Kidney (tissue), 14 donors: Measurements from ENCODE around the gene PEX11A. TPM values are rescaled to one million over a fixed set of nuclear protein-coding genes. Genes with fewer than 3 reads are reported as not detected.

ENCODE experiments used
- DNase-seq, 5 donors: peaks; one replicate each; pipeline ENCODE4 v3.0.0-alpha.2; 2013 to 2020
- FAIRE-seq: peaks from 2 replicates; lab custom pipeline; 2012; peaks lifted over from hg19 to GRCh38; lab: Jason Lieb, UNC
- H3K27ac ChIP-seq, 2 donors: one replicate each; pipeline ENCODE4 v1.7.0; 2013; ENCODE audit warnings: low read depth in 2 of 2, low read length in 2 of 2, inconsistent platforms in 1 of 2
- H3K27me3 ChIP-seq: one replicate; pipeline ENCODE4 v1.7.1; 2013; ENCODE audit warnings: low read length, inconsistent platforms; ENCODE audit not compliant: control insufficient read depth, insufficient read depth
- H3K36me3 ChIP-seq, 3 donors: one replicate each; pipeline versions ENCODE4 v1.7.0 to v1.7.1; 2013; ENCODE audit warnings: low read length in 3 of 3, control low read depth in 1 of 3, inconsistent platforms in 1 of 3; ENCODE audit not compliant: insufficient read depth in 3 of 3, control insufficient read depth in 2 of 3
- H3K4me1 ChIP-seq, 3 donors: one replicate each; pipeline versions ENCODE4 v1.7.0 to v1.7.1; 2013; ENCODE audit warnings: low read length in 3 of 3, inconsistent platforms in 1 of 3, low read depth in 1 of 3; ENCODE audit not compliant: control insufficient read depth in 2 of 3, insufficient read depth in 2 of 3
- H3K4me3 ChIP-seq, 3 donors: one replicate each; pipeline versions ENCODE4 v1.7.0 to v1.8.1; 2013; ENCODE audit warnings: low read length in 3 of 3, control low read depth in 1 of 3, inconsistent platforms in 1 of 3
- H3K9ac ChIP-seq, 3 donors: one replicate each; pipeline versions ENCODE4 v1.7.0 to v1.7.1; 2013; ENCODE audit warnings: low read length in 3 of 3, control low read depth in 1 of 3, inconsistent platforms in 1 of 3
- H3K9me3 ChIP-seq, 3 donors: one replicate each; pipeline versions ENCODE4 v1.7.0 to v1.7.1; 2013; ENCODE audit warnings: low read length in 3 of 3, control low read depth in 1 of 3, inconsistent platforms in 1 of 3; ENCODE audit not compliant: control insufficient read depth in 2 of 3, insufficient read depth in 1 of 3
- CTCF ChIP-seq: IDR thresholded peaks from 3 replicates; pipeline ENCODE4 v1.5.1; 2012; ENCODE audit warnings: mild to moderate bottlenecking, moderate library complexity, borderline replicate concordance; ENCODE audit not compliant: insufficient read depth; ENCODE audit errors: extremely low read depth
- intact Hi-C: fragments of 100-400 bp; cut with DNase I; formaldehyde crosslinking; loops from one replicate; pipeline ENCODE4 v1.11.1; 2022
- polyA plus RNA-seq: library from polyadenylated mRNA; stranded (reverse); fragments of 350-450 nt; fragmentation: Illumina TruSeq; extraction: RNeasy Lipid Tissue Mini Kit (QIAGEN cat#74804); gene quantifications from one replicate; pipeline ENCODE4 v1.2.3, GENCODE V29; 2014; ENCODE audit warnings: low read depth, low replicate concordance; ENCODE audit not compliant: insufficient read depth
- total RNA-seq: library from RNA; stranded (reverse); fragmentation: NEBNext Ultra II Directional; extraction: Animal tissue kit (Norgen Biotek cat#: 25700); gene quantifications from one replicate; pipeline ENCODE4 v1.2.1, GENCODE V29; 2021
- donor health status: control.
- donor health status: control.
- donor health status: control.
- donor health status: control.
- donor health status: control.
- donor health status: DM: yes; HTN: yes; CAD: no.
- donor health status: Normal renal cell carcinoma (clear cell type).

PEX11A gene
- total and polyA plus RNA-seq, 2 donors from 2014 or later = 7.7 to 13.7 TPM

DNA sequence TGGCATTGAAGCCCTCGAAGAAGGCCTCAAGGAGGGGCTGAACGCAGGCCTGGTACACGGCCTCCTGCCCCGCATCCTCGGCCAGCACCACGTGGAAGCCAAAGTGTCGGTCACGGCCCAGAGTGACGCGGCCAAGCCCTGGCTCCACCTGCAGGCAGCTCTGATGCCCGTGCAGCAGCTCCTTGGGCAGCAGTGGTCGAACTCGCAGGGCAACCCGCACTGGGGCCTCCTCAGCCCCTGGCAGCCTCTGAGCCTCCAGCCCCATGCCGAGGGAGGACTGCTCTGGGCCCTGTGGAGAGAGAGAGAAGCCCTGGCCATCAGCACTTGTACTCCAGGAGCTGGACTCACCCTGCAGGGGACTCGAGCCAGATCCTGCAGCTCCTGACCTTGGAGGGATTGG lies 37.9 kb downstream of the PEX11A start:
- H3K27ac ChIP-seq = no peak overlapping the region
- H3K36me3 ChIP-seq = no peaks in the 10 kb centered on the region
- no peak overlapping the region for H3K4me3 ChIP-seq
- no peak for FAIRE-seq
- no peaks in the 10 kb centered on the region for H3K9me3 ChIP-seq
- no peaks in the 10 kb centered on the region for H3K27me3 ChIP-seq
- H3K4me1 ChIP-seq = no peaks in the 10 kb centered on the region
- no peak for DNase-seq
- intact Hi-C loops = no loop called here
- H3K9ac ChIP-seq = no peak overlapping the region
- TF ChIP-seq CTCF = no peak

- no peak for FAIRE-seq
- Histone ChIP-seq H3K4me3 (no peak overlapping the region), H3K9me3 (no peaks in the 10 kb centered on the region), H3K27me3 (no peaks in the 10 kb centered on the region), H3K4me1 (peaks cover 0 to 2% (median 0%) of the 10 kb centered on the region in 3 donors), H3K9ac (no peak overlapping the region), H3K36me3 (no peaks in the 10 kb centered on the region), H3K27ac (no peak overlapping the region)
- intact Hi-C loops = no loop called here
- DNase-seq = no peak
- no peak for TF ChIP-seq CTCF
Observed at GRCh38 chr15:89652131-89652530, 38.4 kb downstream of the PEX11A start.

DNA sequence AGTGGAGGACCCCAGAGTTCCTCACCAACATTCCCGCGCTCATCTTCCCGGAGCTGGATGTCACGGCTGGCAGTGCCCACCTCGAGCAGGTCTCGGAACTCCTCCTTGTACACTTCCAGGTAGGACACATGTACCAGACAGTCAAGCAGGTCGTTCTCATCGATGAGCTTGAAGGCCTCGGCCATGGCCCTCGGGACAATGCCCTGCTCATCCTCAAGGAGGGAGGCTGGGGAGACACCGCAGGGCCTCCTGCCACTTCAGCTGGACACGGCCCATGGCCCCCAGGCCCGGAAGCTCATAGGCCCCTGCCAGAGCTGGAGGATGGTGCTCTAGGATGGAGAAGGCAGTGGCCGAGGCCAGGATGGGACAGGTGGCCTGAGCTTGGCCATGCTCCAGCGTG lies 40.8 kb downstream of the PEX11A start:
- intact Hi-C loops = no loop called here
- H3K27me3 ChIP-seq = no peaks in the 10 kb centered on the region
- H3K4me3 ChIP-seq = no peak overlapping the region
- no peak for FAIRE-seq
- H3K27ac ChIP-seq = no peak overlapping the region
- no peak for DNase-seq
- peaks cover 0 to 2% (median 0%) of the 10 kb centered on the region in 3 donors for H3K4me1 ChIP-seq
- no peaks in the 10 kb centered on the region for H3K36me3 ChIP-seq
- no peaks in the 10 kb centered on the region for H3K9me3 ChIP-seq
- no peak for TF ChIP-seq CTCF
- H3K9ac ChIP-seq = no peak overlapping the region

- Histone ChIP-seq H3K9me3 (no peaks in the 10 kb centered on the region), H3K27ac (no peak overlapping the region), H3K4me3 (no peak overlapping the region), H3K27me3 (no peaks in the 10 kb centered on the region), H3K4me1 (peaks cover 0 to 2% (median 0%) of the 10 kb centered on the region in 3 donors), H3K9ac (no peak overlapping the region), H3K36me3 (peaks cover 0 to 2% (median 0%) of the 10 kb centered on the region in 3 donors)
- DNase-seq (peak in 1 of 5 donors; percentile 70), FAIRE-seq (no peak)
- no peak for TF ChIP-seq CTCF
- intact Hi-C loops = no loop called here
Observed at GRCh38 chr15:89649013-89649625, 41.4 kb downstream of the PEX11A start.
